IMR-90 (cell line): ENCODE results near the gene EFHD2. TPM values are rescaled to one million over a fixed set of nuclear protein-coding genes. Genes with fewer than 3 reads are reported as not detected.
"Not testable (repeated sequence)": the region's sequence is repeated elsewhere in the genome, so short reads cannot be mapped to it uniquely, and the experiment has no call there.

Experiments
- ATAC-seq: fragments of 200-7000 bp; cut with Tn5 transposase; 2 replicates; pipeline ENCODE4 v1.9.1; 2020; ENCODE audit warnings: low read depth, mild to moderate bottlenecking, moderate library complexity
- BruUV-seq: library from RNA; stranded (reverse); fragments of 400-500 nt; replicated peaks from 2 replicates; lab custom pipeline; 2021; lab: Mats Ljungman, UMichigan
- CTCF ChIA-PET: fragments of 300-600 bp; formaldehyde crosslinking; extraction: SDS; loops from one replicate; lab custom pipeline; 2021; ENCODE audit warnings: antibody characterized with exemption; lab: Yijun Ruan, JAX
- POLR2A ChIA-PET: fragments of 300-600 bp; sonication (Branson Sonifier 250); formaldehyde crosslinking; loops from one replicate; lab custom pipeline; 2022; ENCODE audit warnings: antibody characterized with exemption; ENCODE audit not compliant: unreplicated experiment; lab: Charles Lee
- DNase-seq: peaks from one replicate; pipeline ENCODE4 v3.0.0; 2013
- H2AFZ ChIP-seq: replicated peaks from 2 replicates; pipeline ENCODE3; 2013; ENCODE audit warnings: low read length, mild to moderate bottlenecking; ENCODE audit not compliant: poor library complexity
- H2AK5ac ChIP-seq: 2 replicates; pipeline ENCODE4 v1.6.1; 2013; ENCODE audit warnings: low read depth, low read length, inconsistent platforms
- H2AK9ac ChIP-seq: replicated peaks from 2 replicates; pipeline ENCODE3; 2013; ENCODE audit warnings: mild to moderate bottlenecking, low read depth, low read length, moderate library complexity; ENCODE audit not compliant: poor library complexity
- H2BK120ac ChIP-seq: 2 replicates; pipeline ENCODE4 v1.6.1; 2013; ENCODE audit warnings: low read depth, low read length, inconsistent platforms
- H2BK15ac ChIP-seq: 3 replicates; pipeline ENCODE4 v1.6.1; 2013; ENCODE audit warnings: low read depth, low read length, inconsistent platforms
- H2BK20ac ChIP-seq: 2 replicates; pipeline ENCODE4 v1.6.1; 2013; ENCODE audit warnings: low read depth, mild to moderate bottlenecking, inconsistent platforms, low read length, moderate library complexity
- H2BK5ac ChIP-seq: 2 replicates; pipeline ENCODE4 v1.6.1; 2013; ENCODE audit warnings: mild to moderate bottlenecking, low read depth, low read length, inconsistent platforms; ENCODE audit not compliant: poor library complexity, severe bottlenecking
- H3K14ac ChIP-seq: replicated peaks from 2 replicates; pipeline ENCODE4 v1.6.1; 2013; ENCODE audit warnings: low read depth, low read length, inconsistent platforms
- H3K18ac ChIP-seq: 2 replicates; pipeline ENCODE4 v1.6.1; 2013; ENCODE audit warnings: low read depth, low read length, control low read depth
- H3K23ac ChIP-seq: 2 replicates; pipeline ENCODE4 v1.6.1; 2013; ENCODE audit warnings: low read depth, low read length, inconsistent platforms
- H3K27ac ChIP-seq: 2 replicates; pipeline ENCODE4 v1.5.1; 2013; ENCODE audit warnings: mild to moderate bottlenecking, control low read depth, low read length; ENCODE audit not compliant: insufficient read depth
- H3K27me3 ChIP-seq: 2 replicates; pipeline ENCODE4 v1.6.1; 2013; ENCODE audit warnings: low read length; ENCODE audit not compliant: control insufficient read depth, insufficient read depth
- H3K36me3 ChIP-seq: 2 replicates; pipeline ENCODE4 v1.6.1; 2013; ENCODE audit warnings: low read length, mixed read lengths; ENCODE audit not compliant: control insufficient read depth, insufficient read depth
- H3K4ac ChIP-seq: 2 replicates; pipeline ENCODE4 v1.6.1; 2013; ENCODE audit warnings: low read depth, low read length, inconsistent platforms
- H3K4me1 ChIP-seq: 2 replicates; pipeline ENCODE4 v1.6.1; 2013; ENCODE audit warnings: low read length, mixed read lengths; ENCODE audit not compliant: control insufficient read depth, insufficient read depth
- H3K4me2 ChIP-seq: 2 replicates; pipeline ENCODE4 v1.6.1; 2013; ENCODE audit warnings: low read depth, mild to moderate bottlenecking, control low read depth, low read length, moderate library complexity
- H3K4me3 ChIP-seq: 2 replicates; pipeline ENCODE4 v1.5.1; 2013; ENCODE audit warnings: low read depth, mild to moderate bottlenecking, control low read depth, low read length, moderate library complexity; ENCODE audit not compliant: insufficient read depth
- H3K56ac ChIP-seq: 2 replicates; pipeline ENCODE4 v1.6.1; 2013; ENCODE audit warnings: low read length, inconsistent platforms; ENCODE audit not compliant: insufficient read depth; ENCODE audit errors: extremely low read depth
- H3K79me1 ChIP-seq, 2 experiments: 2 replicates each; pipeline ENCODE4 v1.6.1; 2013; ENCODE audit warnings: low read length in 2 of 2, inconsistent platforms in 1 of 2, low read depth in 1 of 2
- H3K9ac ChIP-seq: 2 replicates; pipeline ENCODE4 v1.6.1; 2013; ENCODE audit warnings: low read depth, low read length, control low read depth
- H3K9me1 ChIP-seq: 2 replicates; pipeline ENCODE4 v1.6.1; 2013; ENCODE audit warnings: low read length, inconsistent platforms; ENCODE audit not compliant: insufficient read depth
- H3K9me3 ChIP-seq: 2 replicates; pipeline ENCODE4 v1.6.1; 2013; ENCODE audit warnings: low read length; ENCODE audit not compliant: control insufficient read depth, insufficient read depth
- H4K20me1 ChIP-seq: 2 replicates; pipeline ENCODE4 v1.6.1; 2013; ENCODE audit warnings: low read length, inconsistent platforms; ENCODE audit not compliant: insufficient read depth
- H4K5ac ChIP-seq: 2 replicates; pipeline ENCODE4 v1.6.1; 2013; ENCODE audit warnings: mild to moderate bottlenecking, low read depth, low read length, control low read depth
- H4K8ac ChIP-seq, 2 experiments: 2 replicates each; pipeline ENCODE4 v1.6.1; 2013; ENCODE audit warnings: low read depth in 2 of 2, low read length in 2 of 2, control low read depth in 1 of 2, inconsistent platforms in 1 of 2
- H4K91ac ChIP-seq: 2 replicates; pipeline ENCODE4 v1.6.1; 2013; ENCODE audit warnings: low read depth, low read length, inconsistent platforms; ENCODE audit not compliant: insufficient read depth
- WGBS, 2 experiments: methylation state at CpG; one replicate each; pipeline versions ENCODE4 v1.1.5 to v1.1.7; 2013; ENCODE audit warnings: missing lambda C conversion rate in 2 of 2; ENCODE audit not compliant: insufficient read length in 1 of 2; ENCODE audit errors: extremely low coverage in 2 of 2; 5-methylcytosine and 5-hydroxymethylcytosine counted together
- dilution Hi-C: fragments of 300-500 bp; cut with HindIII; formaldehyde crosslinking; loops from one replicate; pipeline ENCODE4 v1.14.3; 2018; ENCODE audit warnings: low sequenced_read_pairs; ENCODE audit not compliant: unreplicated experiment
- in situ Hi-C: fragments of 300-500 bp; cut with MboI; formaldehyde crosslinking; loops from 3 replicates; pipeline ENCODE4 v1.14.3; 2019; ENCODE audit warnings: low sequenced_read_pairs, inconsistent platforms, mixed read lengths
- intact Hi-C: fragments of 100-400 bp; cut with micrococcal nuclease; formaldehyde crosslinking; loops from 2 replicates; pipeline ENCODE4 v1.10.0; 2022
- polyA plus RNA-seq, 3 experiments: library from polyadenylated mRNA; depleted of rRNA; stranded (reverse); fragments of >200 nt; gene quantifications; 2 replicates each; pipeline ENCODE4 v1.2.3, GENCODE V29; 2012; ENCODE audit warnings: low replicate concordance in 1 of 3
- total RNA-seq: library from RNA; depleted of rRNA; stranded (reverse); fragments of >200 nt; gene quantifications from 2 replicates; pipeline ENCODE4 v1.2.3, GENCODE V29; 2012

Gene EFHD2
- total and polyA plus RNA-seq, 2 of the 4 experiments (the other 2 are of a cell fraction) = 22.6 to 58.9 TPM

DNA sequence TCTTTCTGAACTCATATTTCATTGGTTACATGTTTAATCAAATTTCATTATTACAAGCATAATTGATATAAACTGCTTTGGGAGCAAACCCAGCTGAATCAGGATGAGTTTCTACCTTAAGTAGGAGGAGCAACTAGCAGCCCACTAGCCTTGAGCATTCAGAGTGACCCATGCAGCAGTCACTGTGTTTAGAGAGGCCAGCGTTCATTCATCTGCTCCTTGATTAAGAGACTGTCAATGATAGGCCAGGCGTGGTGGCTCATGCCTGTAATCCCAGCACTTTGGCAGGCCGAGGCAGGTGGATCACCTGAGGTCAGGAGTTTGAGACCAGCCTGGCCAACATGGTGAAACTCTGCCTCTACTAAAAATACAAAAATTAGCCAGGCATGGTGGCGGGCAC lies 48.7 kb downstream of the EFHD2 start:
- H3K4ac ChIP-seq, H3K18ac ChIP-seq, H2BK20ac ChIP-seq, ATAC-seq, H3K4me2 ChIP-seq, H4K5ac ChIP-seq, H3K56ac ChIP-seq, H3K27me3 ChIP-seq, H4K8ac ChIP-seq, H3K9me3 ChIP-seq, H3K14ac ChIP-seq, CTCF ChIA-PET, H2AK9ac ChIP-seq, H2AFZ ChIP-seq, H3K9me1 ChIP-seq, H3K9ac ChIP-seq, H2BK120ac ChIP-seq, H4K91ac ChIP-seq, H2AK5ac ChIP-seq, H2BK15ac ChIP-seq, H3K27ac ChIP-seq, H3K4me3 ChIP-seq, H2BK5ac ChIP-seq, in situ Hi-C loops, H3K23ac ChIP-seq, H3K4me1 ChIP-seq, DNase-seq, H4K20me1 ChIP-seq, H3K36me3 ChIP-seq, BruUV-seq, intact Hi-C loops, POLR2A ChIA-PET, dilution Hi-C loops, H3K79me1 ChIP-seq: not testable (repeated sequence)
- no CpG with 5 or more reads among the region's 4 CpGs for WGBS, 2 experiments
